HG02970 (cell line): Measurements from ENCODE around the gene OR5A2.
A peak's percentile ranks its signal among the peaks of the same experiment; 100 is the strongest.
"Not testable (repeated sequence)": the region's sequence is repeated elsewhere in the genome, so short reads cannot be mapped to it uniquely, and the experiment has no call there.

Experiments used
- ATAC-seq: cut with Tn5 transposase; IDR thresholded peaks from one replicate; pipeline ENCODE4 v1.9.1; 2021; ENCODE audit warnings: mild to moderate bottlenecking, moderate library complexity, moderate number of reproducible peaks; ENCODE audit not compliant: unreplicated experiment, low FRiP score

The OR5A2 gene

GRCh38 chr11:59426361-59427067, at the start of gene OR5A2:
Gene OR5A2 (minus strand): TSS chr11:59426413. CDS start chr11:59422953, 3,460 bp downstream.
- no peak for ATAC-seq

- no peak for ATAC-seq
These were observed 49.0 kb upstream of the OR5A2 start for GRCh38 chr11:59475176-59475575.

GRCh38 chr11:59473015-59473414, 46.8 kb upstream of the OR5A2 start, which contains the start of gene OR4D10:
Gene OR4D10 (plus strand): TSS chr11:59473315. CDS start chr11:59477430, 4,115 bp downstream.
- no peak for ATAC-seq

- no peak for ATAC-seq
These were observed 37.0 kb upstream of the OR5A2 start for GRCh38 chr11:59463190-59463641.

GRCh38 chr11:59459916-59460315, 33.7 kb upstream of the OR5A2 start:
- no peak for ATAC-seq

- no peak for ATAC-seq
These were observed 30.4 kb upstream of the OR5A2 start, which contains the start of gene OR4D6 for GRCh38 chr11:59456661-59457060. Gene OR4D6 (plus strand): TSS chr11:59456961. CDS start chr11:59456961, 0 bp downstream.

GRCh38 chr11:59448484-59448883, 22.3 kb upstream of the OR5A2 start:
- no peak for ATAC-seq

GRCh38 chr11:59445624-59446023, 19.4 kb upstream of the OR5A2 start:
- not testable (repeated sequence) for ATAC-seq

- ATAC-seq, result no peak
These were observed 11.6 kb upstream of the OR5A2 start for GRCh38 chr11:59437770-59438169.

GRCh38 chr11:59436169-59436568, 10.0 kb upstream of the OR5A2 start, which contains the start of gene OR5A1:
Gene OR5A1 (plus strand): TSS chr11:59436469. CDS start chr11:59443169, 6,700 bp downstream.
- ATAC-seq, result no peak

- peak; percentile 49 for ATAC-seq
These were observed 3.8 kb upstream of the OR5A2 start for GRCh38 chr11:59429924-59430516.

GRCh38 chr11:59427068-59427382, 812 bp upstream of the OR5A2 start:
- ATAC-seq, result no peak

GRCh38 chr11:59425131-59425530, 1.1 kb downstream of the OR5A2 start:
- no peak for ATAC-seq

- no peak for ATAC-seq
These were observed 2.4 kb downstream of the OR5A2 start for GRCh38 chr11:59423835-59424234.

GRCh38 chr11:59418156-59418555, 8.1 kb downstream of the OR5A2 start:
- ATAC-seq, result no peak

- ATAC-seq, result no peak
These were observed 9.2 kb downstream of the OR5A2 start for GRCh38 chr11:59417023-59417422.

GRCh38 chr11:59416613-59417012, 9.6 kb downstream of the OR5A2 start:
- ATAC-seq, result no peak

- no peak for ATAC-seq
These were observed 11.1 kb downstream of the OR5A2 start for GRCh38 chr11:59415111-59415510.

GRCh38 chr11:59413646-59414045, 12.6 kb downstream of the OR5A2 start:
- ATAC-seq, result no peak

- ATAC-seq, result no peak
These were observed 22.7 kb downstream of the OR5A2 start for GRCh38 chr11:59403546-59403945.

- no peak for ATAC-seq
These were observed 25.0 kb downstream of the OR5A2 start for GRCh38 chr11:59401262-59401552.
